Activated naive CD4-positive, alpha-beta T cell treated with anti-CD3 and anti-CD28 coated beads, Interleukin-2, amount 10 ng/mL, durations not matched to agents 7 days and 5 days (primary cell): ENCODE results near the gene TRIP11.

Experiments used
- CTCF ChIA-PET: fragments of 350-600 bp; sonication (Branson Sonifier 250); formaldehyde crosslinking; loops from one replicate; lab custom pipeline; 2021; ENCODE audit warnings: antibody characterized with exemption; lab: Charles Lee
- DNase-seq: peaks from one replicate; pipeline ENCODE4 v3.0.0-alpha.2; 2020
- H3K27ac Mint-ChIP-seq: one replicate; pipeline ENCODE4 v1.8.0; 2021; ENCODE audit warnings: mild to moderate bottlenecking, moderate library complexity, mixed read lengths
- H3K27me3 Mint-ChIP-seq: one replicate; pipeline ENCODE4 v1.8.0; 2021; ENCODE audit warnings: mild to moderate bottlenecking, mixed read lengths
- H3K36me3 Mint-ChIP-seq: one replicate; pipeline ENCODE4 v1.8.0; 2021; ENCODE audit warnings: mixed read lengths
- H3K4me1 Mint-ChIP-seq: one replicate; pipeline ENCODE4 v1.8.0; 2021; ENCODE audit warnings: mixed read lengths
- H3K4me3 Mint-ChIP-seq: one replicate; pipeline ENCODE4 v1.8.0; 2021; ENCODE audit warnings: mild to moderate bottlenecking, moderate library complexity, mixed read lengths
- H3K9me3 Mint-ChIP-seq: one replicate; pipeline ENCODE4 v1.8.0; 2021; ENCODE audit warnings: mixed read lengths

The TRIP11 gene

GRCh38 chr14:91934554-91935285 is 105.1 kb downstream of the TRIP11 start:
- Mint-ChIP-seq H3K9me3 (no peaks in the 10 kb centered on the region), H3K27ac (no peak overlapping the region), H3K27me3 (peaks cover 13% of the 10 kb centered on the region), H3K36me3 (no peaks in the 10 kb centered on the region), H3K4me3 (no peak overlapping the region), H3K4me1 (no peaks in the 10 kb centered on the region)
- CTCF ChIA-PET = no interaction called here
- DNase-seq = no peak

GRCh38 chr14:91931478-91932088 is 108.3 kb downstream of the TRIP11 start:
- no peaks in the 10 kb centered on the region for H3K4me1 Mint-ChIP-seq
- no peaks in the 10 kb centered on the region for H3K9me3 Mint-ChIP-seq
- CTCF ChIA-PET = no interaction called here
- H3K4me3 Mint-ChIP-seq = no peak overlapping the region
- H3K27me3 Mint-ChIP-seq = peaks cover 13% of the 10 kb centered on the region
- no peak overlapping the region for H3K27ac Mint-ChIP-seq
- H3K36me3 Mint-ChIP-seq = no peaks in the 10 kb centered on the region
- DNase-seq = no peak

GRCh38 chr14:91929700-91930099 is 110.2 kb downstream of the TRIP11 start:
- H3K4me3 Mint-ChIP-seq = no peak overlapping the region
- no peak overlapping the region for H3K27ac Mint-ChIP-seq
- peaks cover 15% of the 10 kb centered on the region for H3K27me3 Mint-ChIP-seq
- CTCF ChIA-PET = no interaction called here
- no peaks in the 10 kb centered on the region for H3K4me1 Mint-ChIP-seq
- no peaks in the 10 kb centered on the region for H3K9me3 Mint-ChIP-seq
- no peak for DNase-seq
- H3K36me3 Mint-ChIP-seq = no peaks in the 10 kb centered on the region

- no peak for DNase-seq
- Mint-ChIP-seq H3K4me1 (no peaks in the 10 kb centered on the region), H3K9me3 (no peaks in the 10 kb centered on the region), H3K4me3 (no peak overlapping the region), H3K27ac (no peak overlapping the region), H3K27me3 (peaks cover 12% of the 10 kb centered on the region), H3K36me3 (no peaks in the 10 kb centered on the region)
- CTCF ChIA-PET = no interaction called here
Observed at GRCh38 chr14:91927800-91928199, 112.1 kb downstream of the TRIP11 start.

GRCh38 chr14:91927191-91927590 is 112.7 kb downstream of the TRIP11 start:
- H3K36me3 Mint-ChIP-seq = no peaks in the 10 kb centered on the region
- DNase-seq = no peak
- no peaks in the 10 kb centered on the region for H3K9me3 Mint-ChIP-seq
- CTCF ChIA-PET = no interaction called here
- no peak overlapping the region for H3K4me3 Mint-ChIP-seq
- H3K27ac Mint-ChIP-seq = peak overlapping the region; percentile 38
- no peaks in the 10 kb centered on the region for H3K4me1 Mint-ChIP-seq
- peaks cover 14% of the 10 kb centered on the region for H3K27me3 Mint-ChIP-seq

- H3K27ac Mint-ChIP-seq = no peak overlapping the region
- H3K27me3 Mint-ChIP-seq = peaks cover 12% of the 10 kb centered on the region
- no peaks in the 10 kb centered on the region for H3K4me1 Mint-ChIP-seq
- H3K4me3 Mint-ChIP-seq = no peak overlapping the region
- CTCF ChIA-PET = interaction anchor here (0.5 kb wide), 1 partner anchor 9 kb away, joined by 5 read pairs; no protein-coding TSS in a partner anchor
- no peaks in the 10 kb centered on the region for H3K9me3 Mint-ChIP-seq
- no peak for DNase-seq
- no peaks in the 10 kb centered on the region for H3K36me3 Mint-ChIP-seq
Observed at GRCh38 chr14:91926131-91926890, 113.5 kb downstream of the TRIP11 start.

GRCh38 chr14:91925727-91926121 is 114.1 kb downstream of the TRIP11 start:
- CTCF ChIA-PET = no interaction called here
- Mint-ChIP-seq H3K4me3 (no peak overlapping the region), H3K4me1 (no peaks in the 10 kb centered on the region), H3K36me3 (no peaks in the 10 kb centered on the region), H3K27ac (no peak overlapping the region), H3K27me3 (peaks cover 12% of the 10 kb centered on the region), H3K9me3 (no peaks in the 10 kb centered on the region)
- DNase-seq = no peak

- DNase-seq = no peak
- no peak overlapping the region for H3K27ac Mint-ChIP-seq
- CTCF ChIA-PET = interaction anchor here (0.8 kb wide), 1 partner anchor 168 kb away, joined by 4 read pairs; no protein-coding TSS in a partner anchor
Observed at GRCh38 chr14:91925001-91925726, 114.7 kb downstream of the TRIP11 start.

GRCh38 chr14:91920526-91920925 is 119.3 kb downstream of the TRIP11 start:
- H3K27ac Mint-ChIP-seq = no peak overlapping the region
- no peak for DNase-seq
- CTCF ChIA-PET = interaction anchor here (0.7 kb wide), 1 partner anchor 41 kb away, joined by 3 read pairs; no protein-coding TSS in a partner anchor
- H3K36me3 Mint-ChIP-seq = peaks cover 1% of the 10 kb centered on the region
- no peaks in the 10 kb centered on the region for H3K9me3 Mint-ChIP-seq
- H3K4me1 Mint-ChIP-seq = no peaks in the 10 kb centered on the region
- H3K4me3 Mint-ChIP-seq = no peak overlapping the region
- peaks cover 22% of the 10 kb centered on the region for H3K27me3 Mint-ChIP-seq

More at GRCh38 chr14:91925001-91925726, 114.7 kb downstream of the TRIP11 start:
- Mint-ChIP-seq H3K27me3 (peaks cover 15% of the 10 kb centered on the region), H3K4me3 (no peak overlapping the region), H3K4me1 (no peaks in the 10 kb centered on the region), H3K36me3 (no peaks in the 10 kb centered on the region), H3K9me3 (no peaks in the 10 kb centered on the region)

GRCh38 chr14:91919814-91920213 is 120.0 kb downstream of the TRIP11 start:
- DNase-seq = no peak
- Mint-ChIP-seq H3K4me1 (no peaks in the 10 kb centered on the region), H3K27me3 (peaks cover 19% of the 10 kb centered on the region), H3K36me3 (peaks cover 1% of the 10 kb centered on the region), H3K9me3 (no peaks in the 10 kb centered on the region), H3K27ac (no peak overlapping the region), H3K4me3 (no peak overlapping the region)
- CTCF ChIA-PET = no interaction called here

GRCh38 chr14:91918186-91918883 is 121.5 kb downstream of the TRIP11 start:
- Mint-ChIP-seq H3K4me1 (no peaks in the 10 kb centered on the region), H3K36me3 (peaks cover 1% of the 10 kb centered on the region), H3K27ac (no peak overlapping the region), H3K27me3 (peaks cover 19% of the 10 kb centered on the region), H3K9me3 (no peaks in the 10 kb centered on the region), H3K4me3 (no peak overlapping the region)
- CTCF ChIA-PET = no interaction called here
- DNase-seq = no peak
